GM12892 (cell line): ENCODE results near the gene SH3D19.

ENCODE experiments used
- POLR2A ChIP-seq: IDR thresholded peaks from 2 replicates; pipeline ENCODE4 v1.6.1; 2011; ENCODE audit warnings: low read depth, low read length, control low read depth
- POLR2AphosphoS5 ChIP-seq: IDR thresholded peaks from 2 replicates; pipeline ENCODE4 v1.6.1; 2011; ENCODE audit warnings: low read depth, low read length, control low read depth
- TAF1 ChIP-seq: IDR thresholded peaks from 2 replicates; pipeline ENCODE4 v1.6.1; 2011; ENCODE audit warnings: low read depth, mild to moderate bottlenecking, control low read depth, low read length, borderline replicate concordance

DNA sequence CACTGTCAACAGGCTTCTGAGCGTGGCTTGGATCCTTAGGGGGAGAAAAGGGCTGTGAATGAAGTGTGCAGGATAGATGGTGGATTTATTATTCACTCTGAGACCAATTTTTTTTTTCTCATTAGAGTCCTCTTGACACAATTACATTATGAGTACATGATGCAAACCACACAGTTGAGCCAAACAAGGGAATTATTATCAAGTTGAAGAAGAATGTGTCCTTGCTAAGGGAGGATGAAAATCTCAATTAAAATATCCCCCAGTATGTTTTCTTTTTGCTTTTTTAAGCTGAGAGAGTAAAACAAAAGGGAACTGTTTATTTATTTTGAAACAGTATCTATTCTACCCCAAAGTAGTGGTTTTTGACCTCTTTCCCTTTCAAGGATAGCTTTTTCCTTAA, 185.6 kb downstream of the SH3D19 start:
- TF ChIP-seq POLR2A (no peak), POLR2AphosphoS5 (no peak), TAF1 (no peak)
